ENCODE data around the gene CTNNBL1.
"Not testable (repeated sequence)": the region's sequence is repeated elsewhere in the genome, so short reads cannot be mapped to it uniquely, and the experiment has no call there.

The CTNNBL1 gene

GRCh38 chr20:37713396-37713795, 19.6 kb downstream of the CTNNBL1 start:
- DNase-seq = no peak

DNA sequence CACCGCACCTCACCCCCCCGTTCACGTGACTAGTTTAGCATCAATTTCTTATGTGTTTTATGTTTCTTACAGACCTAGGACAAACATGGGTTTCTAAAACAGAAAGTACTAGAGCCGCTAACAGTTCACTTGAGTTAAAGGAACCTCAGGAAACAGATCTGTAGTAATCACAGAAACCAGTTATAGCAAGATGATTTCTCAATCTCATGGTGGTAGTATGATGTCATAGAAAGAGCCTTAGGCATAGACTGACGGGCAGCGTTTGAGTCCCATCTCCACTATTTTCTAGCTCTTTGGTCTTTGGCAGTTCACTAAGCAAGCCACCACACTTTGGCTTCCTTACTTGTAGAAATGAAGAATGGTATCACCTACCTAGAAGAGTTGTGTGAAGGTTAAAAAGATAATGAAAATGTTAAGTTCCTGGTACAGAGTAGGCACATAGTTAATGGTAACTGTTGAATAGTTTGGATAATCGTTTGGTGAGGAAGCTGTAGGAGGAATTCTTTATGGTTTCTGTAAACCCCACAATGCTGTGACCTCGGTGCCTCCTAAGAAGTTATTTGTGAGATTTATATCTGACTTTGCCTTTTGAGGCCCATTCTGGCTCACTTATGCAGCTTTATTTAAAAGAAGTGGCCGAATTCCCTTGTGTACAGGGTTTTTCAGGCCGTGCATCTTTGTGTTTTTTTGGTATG, 21.3 kb downstream of the CTNNBL1 start:
- DNase-seq = no peak

DNA sequence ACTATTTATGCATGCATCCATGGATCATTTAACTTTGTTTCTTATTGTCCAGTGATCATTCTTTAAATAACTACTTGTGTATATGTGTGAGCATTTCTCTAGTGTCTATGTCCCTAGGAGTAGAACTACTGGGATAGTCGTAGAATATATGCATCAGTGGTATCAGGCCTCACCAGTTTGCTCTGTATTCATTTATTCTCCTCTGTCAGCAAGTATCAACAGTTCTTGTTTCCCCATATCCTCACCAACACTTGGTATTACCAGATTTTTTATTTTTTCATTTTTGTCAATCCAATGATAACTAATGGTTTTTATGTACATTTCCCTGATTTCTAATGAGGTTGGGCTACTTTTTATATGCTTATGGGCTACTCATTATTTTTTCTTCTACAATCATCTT, 27.9 kb downstream of the CTNNBL1 start:
- DNase-seq = no peak

DNA sequence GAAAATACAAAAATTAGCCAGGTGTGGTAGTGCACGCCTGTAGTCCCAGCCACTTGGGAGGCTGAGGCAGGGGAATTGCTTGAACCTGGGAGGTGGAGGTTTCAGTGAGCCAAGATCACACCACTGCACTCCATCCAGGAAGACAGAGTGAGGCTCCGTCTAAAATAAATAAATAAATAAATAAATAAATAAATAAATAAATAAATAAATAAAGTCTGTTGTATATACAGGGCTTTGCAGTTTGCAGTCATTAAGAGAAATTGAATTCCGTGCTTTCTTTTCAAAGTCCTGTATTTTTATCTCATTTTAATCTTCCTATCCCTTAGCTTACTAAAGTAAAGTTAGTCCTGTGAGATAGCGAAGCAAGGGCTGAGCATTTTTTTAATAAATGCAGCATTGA, 28.5 kb downstream of the CTNNBL1 start:
- DNase-seq = not testable (repeated sequence)

DNA sequence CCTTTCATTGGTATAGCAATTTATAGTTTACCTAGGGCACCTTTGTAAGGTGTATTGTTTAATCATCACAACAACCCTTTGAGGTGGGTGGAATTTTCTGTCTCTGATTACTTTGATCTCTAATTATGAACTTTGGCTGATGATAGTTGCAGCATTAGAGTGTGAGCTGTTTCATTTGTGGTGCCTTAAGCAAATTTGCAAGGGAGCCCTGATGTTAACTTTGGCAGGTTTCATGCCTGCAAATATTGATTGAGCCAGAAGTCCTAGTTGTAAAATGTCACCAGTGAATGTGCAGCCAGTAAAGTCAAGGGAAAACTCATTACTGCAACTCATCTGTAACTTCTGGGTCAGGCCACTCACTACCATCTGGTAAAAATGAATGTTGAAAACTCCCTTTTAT, 29.8 kb downstream of the CTNNBL1 start:
- DNase-seq = no peak

- DNase-seq = no peak
Measured at GRCh38 chr20:37725165-37725564, 31.3 kb downstream of the CTNNBL1 start.

- DNase-seq = no peak
Measured at GRCh38 chr20:37725855-37726254, 32.0 kb downstream of the CTNNBL1 start.

DNA sequence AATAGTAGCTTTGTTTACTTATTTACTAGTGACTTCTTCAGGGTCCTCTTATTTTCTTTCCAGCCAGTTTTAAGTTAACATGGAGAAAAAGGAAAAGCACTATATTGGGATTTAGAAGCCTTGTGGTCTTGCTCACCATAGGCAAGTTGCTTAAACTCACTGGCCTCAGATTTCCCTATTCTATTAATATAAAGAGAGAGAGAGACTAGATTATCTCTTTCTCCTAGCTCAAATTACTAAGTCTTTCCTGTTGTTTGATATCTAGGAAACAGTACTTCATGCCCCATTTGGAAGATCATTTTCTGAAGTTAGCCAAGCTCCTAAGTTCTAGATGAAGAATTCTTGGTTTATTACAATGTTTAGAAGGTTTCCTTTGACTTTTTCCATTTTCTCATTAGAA, 32.5 kb downstream of the CTNNBL1 start:
- DNase-seq = no peak

DNA sequence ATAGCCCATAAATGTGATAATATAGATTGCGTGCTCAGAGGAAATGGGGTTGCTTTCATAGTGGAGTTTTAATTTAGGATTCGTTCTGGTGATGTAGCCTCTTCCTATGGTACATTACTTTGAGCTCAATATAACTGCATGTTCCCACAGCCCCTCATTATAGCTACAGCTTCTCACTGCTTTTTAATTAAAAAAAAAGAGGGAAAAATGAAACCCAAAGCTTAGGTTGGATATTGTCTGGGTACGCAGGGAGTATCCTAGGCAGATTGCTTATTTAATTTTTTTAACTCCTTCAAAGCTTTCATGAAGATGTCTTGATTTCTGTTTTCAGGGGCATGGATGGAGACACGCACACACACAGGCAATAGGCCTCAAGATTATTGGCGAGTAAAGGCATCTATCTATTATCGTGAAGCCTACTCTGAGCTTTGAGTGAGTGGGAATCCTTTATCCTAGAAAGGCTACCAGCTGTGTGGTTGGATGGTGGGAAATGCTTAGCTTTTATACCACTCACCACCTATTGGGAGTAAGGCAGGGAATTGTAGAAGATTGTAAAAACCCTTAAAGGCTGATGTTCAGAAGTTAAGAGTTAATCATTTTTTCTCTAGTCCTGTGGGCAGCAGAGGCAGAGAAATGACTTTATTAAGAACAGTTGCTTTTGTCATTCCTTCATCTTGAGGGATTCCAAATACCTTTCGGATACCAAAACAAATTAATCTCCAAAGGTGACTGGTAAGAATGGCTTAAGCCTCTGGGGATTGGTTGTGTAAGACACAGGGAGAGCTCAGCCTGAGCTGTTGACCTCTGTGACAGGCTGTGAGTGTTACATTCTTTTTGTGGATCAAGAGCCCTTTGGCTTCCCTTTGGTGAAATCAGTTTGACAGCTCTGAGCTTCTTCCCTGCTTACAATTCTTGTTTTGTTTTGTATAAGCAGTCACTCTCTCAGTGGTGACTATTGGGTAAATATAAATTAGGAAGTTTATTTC, 33.4 kb downstream of the CTNNBL1 start:
- DNase-seq = no peak

- no peak for DNase-seq
Measured at GRCh38 chr20:37727957-37728634, 34.3 kb downstream of the CTNNBL1 start.

DNA sequence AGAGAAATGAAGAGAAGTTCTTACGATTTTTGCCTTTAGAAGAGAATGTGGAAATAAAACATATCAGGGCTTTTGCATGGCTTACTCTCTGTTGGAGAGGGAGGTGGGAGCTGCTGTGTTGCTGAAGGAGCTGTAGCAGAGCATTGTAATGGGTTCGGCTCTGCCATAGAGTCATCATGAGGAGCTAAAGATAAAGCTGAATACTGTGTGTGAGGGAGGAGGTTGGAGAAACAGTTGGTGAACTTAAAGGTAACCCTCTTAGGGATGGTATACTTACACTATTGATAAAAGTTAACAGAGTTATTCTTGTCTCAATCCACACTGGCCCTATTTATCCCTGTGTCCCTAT, 34.8 kb downstream of the CTNNBL1 start:
- no peak for DNase-seq

DNA sequence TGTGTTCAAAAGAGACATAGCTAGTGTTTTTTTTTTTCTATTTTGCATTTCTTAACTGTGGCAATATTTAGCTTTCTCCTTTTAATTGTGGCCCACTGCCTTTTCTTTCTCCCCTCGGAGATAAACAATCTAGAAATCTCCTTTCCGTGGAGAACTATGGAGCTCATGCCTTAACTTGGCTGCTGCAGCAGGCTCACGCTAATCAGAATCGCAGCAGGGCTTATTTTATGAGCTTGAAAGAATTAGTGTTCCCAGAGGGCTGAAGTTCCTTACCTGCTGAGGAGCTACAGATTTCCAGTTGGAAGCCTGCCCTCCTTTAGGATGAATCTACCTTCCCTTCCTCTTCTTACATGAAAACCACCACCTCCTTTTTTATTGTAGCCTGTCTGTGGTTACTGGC, 35.6 kb downstream of the CTNNBL1 start:
- no peak for DNase-seq

DNA sequence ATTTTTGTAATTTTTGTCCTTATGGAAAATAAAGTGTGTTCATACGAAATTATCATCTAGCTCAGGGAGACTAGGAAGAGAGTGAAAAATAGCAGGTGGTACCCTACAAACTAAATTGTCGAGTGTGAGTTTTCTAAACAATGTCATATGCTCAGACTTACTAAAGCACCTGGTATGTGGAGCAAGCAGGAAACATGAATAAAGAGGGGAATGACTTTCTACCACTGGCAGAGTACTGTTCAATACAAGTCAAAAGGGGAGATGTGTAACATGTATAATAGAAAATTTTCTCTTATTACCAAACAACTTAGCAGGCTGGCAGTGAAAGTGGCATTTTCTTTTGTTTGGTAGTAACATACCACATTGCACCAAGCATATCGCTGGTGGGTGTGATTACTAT, 36.1 kb downstream of the CTNNBL1 start:
- DNase-seq = no peak

DNA sequence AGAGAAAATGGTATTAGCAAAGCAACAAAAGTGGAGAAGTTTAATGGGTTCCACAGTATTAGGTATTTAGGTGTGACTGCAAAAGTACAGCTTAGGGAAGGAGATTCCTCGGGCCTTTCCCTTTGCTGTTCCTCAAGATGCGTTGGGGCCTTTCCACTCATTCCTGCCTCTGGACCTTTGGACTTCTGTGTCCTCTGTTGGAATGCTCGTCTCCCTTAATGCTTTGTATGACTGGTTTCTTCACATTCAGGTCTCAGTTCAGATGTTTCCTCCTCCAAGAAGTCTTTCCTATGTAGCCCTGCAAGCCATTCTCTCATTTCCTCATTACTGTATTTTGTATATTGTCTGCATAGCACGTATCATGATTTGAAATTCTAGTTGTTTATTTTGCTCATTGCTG, 39.6 kb downstream of the CTNNBL1 start:
- no peak for DNase-seq

DNA sequence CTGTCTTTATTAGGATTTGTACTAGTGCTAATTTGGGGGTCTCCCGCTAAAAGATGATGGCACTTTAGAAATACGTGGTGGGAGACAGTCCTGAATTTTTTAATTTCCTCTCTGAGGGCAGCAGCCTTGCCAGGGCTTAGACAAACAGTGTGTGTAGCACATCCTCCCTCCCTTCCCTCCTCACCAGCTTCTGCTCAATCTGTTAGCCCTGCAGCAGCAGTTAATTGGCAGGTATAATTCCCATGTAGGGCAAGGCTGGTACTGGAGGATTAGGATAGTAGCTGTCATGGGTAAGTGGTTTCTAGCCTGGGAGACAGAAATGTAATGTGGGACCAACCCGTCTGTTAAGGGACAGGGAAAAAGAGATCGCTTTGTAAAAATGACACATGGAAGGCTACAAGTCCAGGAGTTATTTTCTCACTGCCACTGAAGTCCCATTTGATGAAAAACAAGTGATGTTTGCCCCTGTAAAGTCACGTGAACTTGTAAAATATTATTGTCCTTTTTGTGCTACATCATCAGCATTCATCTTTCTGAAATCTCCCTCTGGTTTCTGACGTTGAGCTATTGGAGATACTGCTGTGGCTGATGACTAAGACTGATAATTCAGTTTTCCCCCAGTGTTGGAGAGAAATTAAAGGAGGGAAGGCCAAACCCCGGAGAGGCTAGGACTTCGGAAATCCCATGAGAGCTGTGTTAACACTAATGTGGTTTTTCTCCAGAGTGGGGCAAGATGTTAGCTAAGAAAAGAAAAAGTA, 40.6 kb downstream of the CTNNBL1 start:
- no peak for DNase-seq

GRCh38 chr20:37735541-37735940, 41.7 kb downstream of the CTNNBL1 start:
- no peak for DNase-seq

DNA sequence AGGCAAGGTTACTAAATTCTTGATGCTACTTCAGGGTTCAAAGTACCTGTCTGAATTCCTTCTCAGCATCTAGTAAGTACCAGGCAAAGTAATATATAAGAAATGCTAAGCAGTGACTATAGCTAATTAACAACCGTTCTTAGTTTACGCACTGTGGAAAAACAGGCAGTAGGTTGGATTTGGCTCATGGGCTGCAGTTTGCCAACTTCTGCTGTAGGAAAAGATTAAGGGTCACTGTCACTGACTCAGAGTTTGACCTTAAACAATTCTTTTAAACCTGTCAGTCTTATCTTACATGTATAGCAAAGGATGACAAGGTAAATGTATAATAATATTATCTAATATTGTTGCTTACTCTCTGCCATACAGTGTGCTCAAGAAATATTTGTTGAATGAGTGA, 42.3 kb downstream of the CTNNBL1 start:
- DNase-seq = no peak

DNA sequence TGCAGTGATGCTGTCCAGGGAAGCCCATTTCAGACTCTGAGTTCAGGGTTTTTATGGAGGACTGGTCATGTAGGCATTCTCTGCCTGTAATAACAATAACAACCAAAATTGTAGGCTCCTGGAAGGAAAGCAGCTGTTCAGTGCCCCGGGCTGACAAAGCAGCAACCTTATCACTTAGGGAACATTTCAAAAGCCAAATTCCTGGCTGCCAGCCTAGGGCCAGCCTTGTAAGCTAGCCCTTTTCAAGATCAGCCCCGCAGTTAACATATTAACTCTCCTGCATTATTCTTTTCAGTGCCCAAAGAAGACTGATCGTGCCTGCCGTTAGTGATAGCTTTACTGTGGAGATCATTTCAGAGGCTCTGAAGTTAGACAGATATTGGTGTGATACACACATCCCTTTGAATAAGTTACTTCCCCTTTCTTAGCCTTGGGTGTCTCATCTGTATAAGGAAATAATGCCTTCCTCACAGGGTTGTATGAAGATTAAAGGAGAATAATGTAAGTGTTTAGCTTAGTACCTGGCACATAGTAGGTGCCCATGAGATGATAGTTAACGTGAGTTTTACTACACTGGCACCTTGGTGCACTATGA, 44.1 kb downstream of the CTNNBL1 start:
- no peak for DNase-seq

DNA sequence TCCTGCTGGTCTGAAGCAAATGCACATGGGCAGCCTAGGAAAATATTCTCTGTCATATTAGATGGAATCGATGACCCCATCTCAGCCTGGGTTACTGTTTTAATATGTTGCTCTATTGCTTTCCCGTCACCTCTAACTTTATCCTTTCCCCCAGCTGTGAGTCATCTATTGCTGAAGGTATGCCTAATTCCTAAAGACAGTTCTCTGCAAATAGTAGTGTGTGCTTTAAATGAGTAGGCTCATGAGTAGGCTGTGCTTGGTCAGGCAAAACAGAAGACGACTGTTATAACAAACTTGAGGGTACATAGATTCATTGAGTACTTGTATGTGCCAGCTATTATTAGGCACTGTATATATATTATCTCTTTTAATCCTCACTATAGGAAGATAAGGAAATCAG, 47.2 kb downstream of the CTNNBL1 start:
- DNase-seq = no peak

- DNase-seq = no peak
Measured at GRCh38 chr20:37741570-37741969, 47.7 kb downstream of the CTNNBL1 start.

- no peak for DNase-seq
Measured at GRCh38 chr20:37742131-37742530, 48.3 kb downstream of the CTNNBL1 start.

- no peak for DNase-seq
Measured at GRCh38 chr20:37744347-37744746, 50.5 kb downstream of the CTNNBL1 start.

DNA sequence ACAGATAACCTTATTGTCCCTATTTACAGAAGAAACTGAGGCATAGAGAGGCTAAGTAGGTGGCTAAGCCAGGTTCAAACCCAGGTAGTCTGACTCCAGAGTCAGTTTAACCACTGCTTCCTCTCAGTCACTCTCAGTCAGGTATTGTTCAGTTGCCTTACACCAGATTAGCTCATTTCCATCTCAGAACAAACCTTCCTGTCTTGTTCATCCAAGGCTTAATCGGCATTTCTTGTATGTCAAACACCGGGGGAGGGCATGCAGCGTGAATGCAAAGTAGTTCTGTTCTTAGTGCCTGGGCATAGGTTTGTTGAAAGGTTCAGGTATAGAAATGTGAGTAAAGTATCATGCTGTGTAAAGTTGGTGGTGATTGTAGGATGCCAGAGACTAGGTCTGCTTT, 51.7 kb downstream of the CTNNBL1 start:
- DNase-seq = no peak

Data from NCI-H1105 (cell line).